ENCODE measurements around the gene MEF2D. TPM values are rescaled to one million over a fixed set of nuclear protein-coding genes. Genes with fewer than 3 reads are reported as not detected.
A peak's percentile ranks its signal among the peaks of the same experiment; 100 is the strongest.

MEF2D gene
- total RNA-seq, 1 experiment from 2014 or later: 18.7 TPM

DNA sequence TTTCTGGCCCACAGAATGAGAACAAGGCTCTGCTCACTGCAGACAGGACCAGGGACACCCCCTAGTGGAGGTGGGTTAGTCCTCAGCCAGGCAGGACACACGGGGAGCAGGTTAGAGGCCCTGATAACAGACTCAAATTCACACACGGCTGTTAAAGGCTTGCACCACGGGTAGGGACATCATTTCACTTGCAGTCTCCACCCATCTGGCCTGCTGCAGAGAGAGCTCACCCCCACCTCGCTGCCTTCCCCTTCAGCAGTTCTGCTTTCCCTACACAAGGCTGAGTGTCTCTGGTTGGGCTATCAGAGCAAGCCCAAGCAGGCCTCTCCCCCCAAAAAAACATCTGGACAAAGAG, 20.6 kb downstream of the MEF2D start:
- no peak for DNase-seq
- no peaks in the 10 kb centered on the region for H3K79me2 ChIP-seq (ENCODE audit: insufficient read depth, low read length)
- H3K18ac ChIP-seq (ENCODE audit: insufficient read length, low read depth, low read length): no peak overlapping the region
- H3K4me3 Mint-ChIP-seq: no peak overlapping the region; a peak in 1 of 5 replicates
- no peak overlapping the region for H3K56ac ChIP-seq (ENCODE audit: insufficient read length, low read depth, low read length)
- TF ChIP-seq CTCF (conservative IDR thresholded peaks at IDR 0.05): peak; percentile 40; the same call in 2 of the 3 replicates
- H2BK20ac ChIP-seq (ENCODE audit: low read depth, low read length, poor library complexity, severe bottlenecking): no peak overlapping the region
- H2BK15ac ChIP-seq (ENCODE audit: low read depth, low read length): no peak overlapping the region
- H3K27me3 Mint-ChIP-seq (ENCODE audit: low read depth): no peaks in the 10 kb centered on the region
- H3K4me1 ChIP-seq (ENCODE audit: insufficient read depth, low read length): peaks cover 4% of the 10 kb centered on the region; the same call in 1 of the 2 replicates
- WGBS (ENCODE audit: extremely low coverage, insufficient read length, low lambda C conversion rate): no CpG with 5 or more reads among the region's 4 CpGs
- H3K9me3 ChIP-seq (ENCODE audit: control insufficient read depth, low read depth, low read length): no peaks in the 10 kb centered on the region
- no peak overlapping the region for H3K27ac ChIP-seq (ENCODE audit: insufficient read length, low read depth, low read length)
- no peaks in the 10 kb centered on the region for H3K23me2 ChIP-seq (ENCODE audit: insufficient read length, low read depth, low read length, poor library complexity, severe bottlenecking)
- no peaks in the 10 kb centered on the region for H3K79me1 ChIP-seq (ENCODE audit: insufficient read depth, low read depth, low read length, poor library complexity, severe bottlenecking)
- no peaks in the 10 kb centered on the region for H3K27me3 ChIP-seq (ENCODE audit: insufficient read depth, low read length)
- no peak overlapping the region for H4K91ac ChIP-seq (ENCODE audit: insufficient read length, low read depth, low read length)
- peaks cover 36% of the 10 kb centered on the region in 2 experiments for H3K4me1 Mint-ChIP-seq
- H4K20me1 ChIP-seq (ENCODE audit: control insufficient read depth, insufficient read depth, insufficient read length): no peaks in the 10 kb centered on the region
- no peak overlapping the region for H2BK120ac ChIP-seq (ENCODE audit: low read depth, low read length, poor library complexity, severe bottlenecking)
- no peak overlapping the region for H3K14ac ChIP-seq (ENCODE audit: insufficient read depth, low read length)
- no peak overlapping the region for H3K4ac ChIP-seq (ENCODE audit: low read depth, low read length)
- no peak overlapping the region for H2AK5ac ChIP-seq (ENCODE audit: insufficient read length, low read length)
- no peak overlapping the region for H2BK12ac ChIP-seq (ENCODE audit: insufficient read length, low read depth, low read length)
- H3K27ac Mint-ChIP-seq: peak overlapping the region in 1 of 3 experiments; percentile 29; a peak in 1 of 7 replicates
- H3K9ac ChIP-seq (ENCODE audit: extremely low read depth, insufficient read length, low read length): no peak overlapping the region
- no peak overlapping the region for H4K5ac ChIP-seq (ENCODE audit: insufficient read length, low read depth, low read length)
- no peak overlapping the region for H3K4me2 ChIP-seq (ENCODE audit: insufficient read depth, insufficient read length, low read length)
- no peak overlapping the region for H4K8ac ChIP-seq (replicated peaks; ENCODE audit: insufficient read length, low read depth, low read length)
- no peak overlapping the region for H2BK5ac ChIP-seq (ENCODE audit: insufficient read length, low read length)
- H2AFZ ChIP-seq (ENCODE audit: low read length): no peak overlapping the region
- no peak overlapping the region for H3T11ph ChIP-seq (ENCODE audit: low read length)
- H3K23ac ChIP-seq (ENCODE audit: insufficient read length, low read depth, low read length): no peak overlapping the region
- peaks cover 15 to 64% (median 59%) of the 10 kb centered on the region in 3 experiments; a peak in 6 of 7 replicates for H3K36me3 Mint-ChIP-seq (ENCODE audit: insufficient read depth in 1 of 3, low read depth in 3 of 3)
- no peaks in the 10 kb centered on the region; a peak in 1 of 5 replicates for H3K9me3 Mint-ChIP-seq
